Tongue (tissue), 2 donors: Measurements from ENCODE around the gene RIT2. TPM values are rescaled to one million over a fixed set of nuclear protein-coding genes. Genes with fewer than 3 reads are reported as not detected.

Experiments used
- DNase-seq: peaks from one replicate; pipeline ENCODE4 v3.0.0-alpha.2; 2015
- total RNA-seq: library from RNA; depleted of rRNA; stranded (reverse); fragments of >200 nt; gene quantifications from one replicate; pipeline ENCODE4 v1.2.3, GENCODE V29; 2014

RIT2 gene
- total RNA-seq, 1 donor from 2014 or later: not detected

- DNase-seq: no peak
These were observed 190.4 kb downstream of the RIT2 start for GRCh38 chr18:42925036-42925435.

- DNase-seq: no peak
These were observed 193.1 kb downstream of the RIT2 start for GRCh38 chr18:42922363-42922762.

- no peak for DNase-seq
These were observed 194.2 kb downstream of the RIT2 start for GRCh38 chr18:42921226-42921737.

GRCh38 chr18:42920621-42921020, 194.9 kb downstream of the RIT2 start:
- no peak for DNase-seq

- peak; percentile 4 for DNase-seq
These were observed 200.2 kb downstream of the RIT2 start for GRCh38 chr18:42915299-42915698.

GRCh38 chr18:42914476-42914875, 201.0 kb downstream of the RIT2 start:
- no peak for DNase-seq

- no peak for DNase-seq
These were observed 206.4 kb downstream of the RIT2 start for GRCh38 chr18:42909095-42909494.

GRCh38 chr18:42906761-42907160, 208.7 kb downstream of the RIT2 start:
- DNase-seq: no peak

GRCh38 chr18:42901161-42901560, 214.3 kb downstream of the RIT2 start:
- peak; percentile 1 for DNase-seq

GRCh38 chr18:42893977-42894376, 221.5 kb downstream of the RIT2 start:
- no peak for DNase-seq

- no peak for DNase-seq
These were observed 223.3 kb downstream of the RIT2 start for GRCh38 chr18:42892181-42892580.

GRCh38 chr18:42891705-42892104, 223.8 kb downstream of the RIT2 start:
- no peak for DNase-seq

- no peak for DNase-seq
These were observed 232.3 kb downstream of the RIT2 start for GRCh38 chr18:42883169-42883568.

GRCh38 chr18:42882122-42882521, 233.4 kb downstream of the RIT2 start:
- DNase-seq: no peak

- no peak for DNase-seq
These were observed 242.6 kb downstream of the RIT2 start for GRCh38 chr18:42872838-42873237.

- no peak for DNase-seq
These were observed 250.6 kb downstream of the RIT2 start for GRCh38 chr18:42864876-42865275.

GRCh38 chr18:42861271-42861670, 254.2 kb downstream of the RIT2 start:
- no peak for DNase-seq

- DNase-seq: no peak
These were observed 254.9 kb downstream of the RIT2 start for GRCh38 chr18:42860548-42860947.

- no peak for DNase-seq
These were observed 255.5 kb downstream of the RIT2 start for GRCh38 chr18:42860011-42860410.

- no peak for DNase-seq
These were observed 260.9 kb downstream of the RIT2 start for GRCh38 chr18:42854558-42854957.

- no peak for DNase-seq
These were observed 265.1 kb downstream of the RIT2 start for GRCh38 chr18:42850174-42851083.

- DNase-seq: no peak
These were observed 276.1 kb downstream of the RIT2 start for GRCh38 chr18:42839408-42839807.

GRCh38 chr18:42838546-42839145, 276.8 kb downstream of the RIT2 start:
- peak; percentile 12 for DNase-seq

GRCh38 chr18:42830936-42831335, 284.5 kb downstream of the RIT2 start:
- no peak for DNase-seq
